WERI-Rb-1 (cell line): ENCODE data around the gene CIZ1.

Experiments used
- DNase-seq: peaks from one replicate; pipeline ENCODE4 v3.0.0-alpha.2; 2020
- H3K27ac ChIP-seq: fragments of 250-450 bp; sonication (Bioruptor Pico); 2 replicates; pipeline ENCODE4 v1.5.1; 2020; ENCODE audit warnings: mild to moderate bottlenecking, moderate library complexity
- H3K27me3 ChIP-seq: fragments of 250-450 bp; sonication (Bioruptor Pico); 2 replicates; pipeline ENCODE4 v1.5.1; 2021; ENCODE audit warnings: mild to moderate bottlenecking, low read depth, moderate library complexity; ENCODE audit not compliant: insufficient read depth, severe bottlenecking
- H3K36me3 ChIP-seq: fragments of 250-450 bp; sonication (Bioruptor Pico); 2 replicates; pipeline ENCODE4 v1.5.1; 2020; ENCODE audit warnings: mild to moderate bottlenecking, moderate library complexity
- H3K4me3 ChIP-seq: 2 replicates; pipeline ENCODE4 v1.5.1; 2011; ENCODE audit warnings: low read depth, mild to moderate bottlenecking, control low read depth, low read length
- H3K9me3 ChIP-seq: fragments of 250-450 bp; sonication (Bioruptor Pico); 2 replicates; pipeline ENCODE4 v1.5.1; 2021; ENCODE audit warnings: mild to moderate bottlenecking, moderate library complexity; ENCODE audit not compliant: severe bottlenecking
- CTCF ChIP-seq: IDR thresholded peaks from 2 replicates; pipeline ENCODE4 v1.5.1; 2011; ENCODE audit warnings: low read depth, mild to moderate bottlenecking, control low read depth, inconsistent platforms, low read length

Gene CIZ1

DNA sequence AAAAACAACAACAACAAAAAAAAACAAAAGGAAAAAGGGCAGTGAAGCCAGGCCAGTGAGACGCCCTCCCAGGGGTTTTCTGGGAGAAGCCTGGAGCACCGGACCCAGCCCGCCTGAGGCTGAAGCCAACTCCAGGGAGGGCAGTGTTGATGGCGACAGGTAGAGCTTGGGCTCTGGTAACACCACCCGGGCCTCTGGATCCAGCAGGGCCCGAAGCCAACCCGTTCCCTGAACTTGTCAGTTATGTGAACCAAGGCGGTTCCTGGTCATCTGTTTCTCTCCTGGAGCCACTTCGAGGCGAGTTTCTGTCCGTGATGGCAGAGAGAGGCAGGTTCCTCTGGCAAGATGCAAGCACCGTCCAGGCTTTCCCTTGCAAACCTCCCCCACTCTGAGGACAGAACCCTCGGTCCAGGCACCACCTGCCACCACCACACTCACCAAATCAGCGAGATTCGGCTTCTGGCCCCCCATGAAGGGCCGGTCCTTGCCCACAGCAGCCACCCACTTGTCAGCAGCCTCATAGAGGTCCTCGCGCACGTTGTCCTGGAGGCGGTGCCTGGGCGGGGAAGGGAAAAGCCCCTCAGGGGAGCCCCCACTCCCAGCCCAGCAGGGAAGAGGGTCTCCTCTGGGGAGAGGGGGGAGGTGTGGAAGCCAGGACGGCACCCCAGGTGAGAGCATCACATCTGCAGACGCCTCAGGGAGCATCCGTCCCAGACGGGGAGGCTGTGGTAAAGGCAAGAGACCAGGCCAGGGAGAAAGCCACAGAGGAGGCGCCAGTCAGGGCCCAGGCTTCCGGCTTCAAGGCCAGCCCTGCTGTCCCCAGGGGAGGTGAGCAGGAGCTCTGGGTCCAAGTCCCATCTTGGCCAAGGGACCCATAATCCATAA is 69.2 kb downstream of the CIZ1 start:
- DNase-seq, result no peak
- no peaks in the 10 kb centered on the region for H3K27me3 ChIP-seq
- H3K36me3 ChIP-seq, result peaks cover 57% of the 10 kb centered on the region
- no peak overlapping the region for H3K4me3 ChIP-seq
- no peak overlapping the region for H3K27ac ChIP-seq
- H3K9me3 ChIP-seq, result no peaks in the 10 kb centered on the region
- no peak for TF ChIP-seq CTCF

DNA sequence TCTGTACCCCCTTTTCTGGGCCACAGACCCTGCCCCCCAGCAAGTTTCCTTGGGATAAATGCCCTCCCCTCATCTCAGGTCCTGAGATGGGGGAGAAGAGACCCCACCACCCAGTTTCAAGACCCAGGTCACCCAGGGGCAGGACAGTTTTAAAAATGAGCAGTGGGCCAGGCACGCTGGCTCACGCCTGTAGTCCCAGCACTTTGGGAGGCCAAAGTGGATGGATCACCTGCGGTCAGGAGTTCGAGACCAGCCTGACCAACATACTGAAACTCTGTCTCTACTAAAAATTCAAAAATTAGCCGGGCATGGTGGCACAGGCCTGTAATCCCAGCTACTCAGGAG is 69.9 kb downstream of the CIZ1 start:
- Histone ChIP-seq H3K9me3 (no peaks in the 10 kb centered on the region), H3K4me3 (no peak overlapping the region), H3K27me3 (no peaks in the 10 kb centered on the region), H3K36me3 (peaks cover 57% of the 10 kb centered on the region), H3K27ac (no peak overlapping the region)
- DNase-seq, result no peak
- no peak for TF ChIP-seq CTCF

- no peaks in the 10 kb centered on the region for H3K9me3 ChIP-seq
- peaks cover 53% of the 10 kb centered on the region for H3K36me3 ChIP-seq
- DNase-seq, result no peak
- H3K27me3 ChIP-seq, result no peaks in the 10 kb centered on the region
- no peak for TF ChIP-seq CTCF
- H3K4me3 ChIP-seq, result no peak overlapping the region
- H3K27ac ChIP-seq, result no peak overlapping the region
Measured at GRCh38 chr9:128120741-128121465, 70.5 kb downstream of the CIZ1 start.

DNA sequence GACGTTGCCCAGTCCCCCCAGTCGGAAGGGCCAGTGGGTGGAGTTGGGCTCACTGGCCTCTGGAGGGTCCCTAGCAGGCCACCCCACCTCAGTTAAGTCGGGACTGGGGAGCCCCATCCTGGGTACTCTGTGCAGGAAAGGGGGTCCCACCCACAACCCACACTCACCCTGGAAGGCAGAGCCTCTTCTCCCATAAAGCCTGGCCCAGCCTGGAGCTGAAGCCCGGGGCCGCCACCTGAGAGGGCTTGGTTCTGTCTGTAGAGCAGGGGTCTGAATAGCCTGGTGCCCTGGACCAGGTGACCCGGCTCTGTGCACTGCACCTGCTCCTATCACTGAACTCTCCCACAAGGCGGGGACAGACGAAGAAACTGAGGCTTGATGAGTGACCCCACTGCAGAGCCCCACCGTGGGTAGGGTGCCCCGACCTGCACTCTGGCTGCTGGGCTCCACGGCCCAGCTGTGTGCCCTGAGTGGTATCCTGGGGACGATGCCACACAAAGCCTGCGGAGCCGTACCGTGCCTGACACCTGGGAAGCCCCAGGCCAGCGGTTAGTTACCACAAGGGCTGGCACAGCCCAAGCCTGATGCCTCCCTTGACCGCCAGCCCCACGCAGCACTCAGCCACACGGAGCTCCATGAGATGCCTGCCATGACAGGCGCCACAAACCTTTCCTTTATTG is 71.2 kb downstream of the CIZ1 start:
- no peaks in the 10 kb centered on the region for H3K9me3 ChIP-seq
- no peak overlapping the region for H3K27ac ChIP-seq
- TF ChIP-seq CTCF, result no peak
- DNase-seq, result no peak
- H3K27me3 ChIP-seq, result no peaks in the 10 kb centered on the region
- H3K36me3 ChIP-seq, result peaks cover 51% of the 10 kb centered on the region
- H3K4me3 ChIP-seq, result no peak overlapping the region

- Histone ChIP-seq H3K9me3 (no peaks in the 10 kb centered on the region), H3K27me3 (no peaks in the 10 kb centered on the region), H3K4me3 (no peak overlapping the region), H3K36me3 (peaks cover 49% of the 10 kb centered on the region), H3K27ac (no peak overlapping the region)
- no peak for DNase-seq
- TF ChIP-seq CTCF, result no peak
Measured at GRCh38 chr9:128118971-128119665, 72.3 kb downstream of the CIZ1 start.
